SK-N-SH treated with all-trans-retinoic acid at 6 μM for 48 hours (cell line): ENCODE measurements around the gene MYLK.

ENCODE experiments used
- ESRRG ChIP-seq: fragments of 250-450 bp; sonication (Bioruptor Pico); IDR thresholded peaks from 2 replicates; pipeline ENCODE4 v1.6.1; 2021; ENCODE audit warnings: mild to moderate bottlenecking
- ZFP3 ChIP-seq: fragments of 250-450 bp; sonication (Bioruptor Pico); IDR thresholded peaks from 2 replicates; pipeline ENCODE4 v1.5.0; 2020; ENCODE audit warnings: mild to moderate bottlenecking, moderate library complexity

DNA sequence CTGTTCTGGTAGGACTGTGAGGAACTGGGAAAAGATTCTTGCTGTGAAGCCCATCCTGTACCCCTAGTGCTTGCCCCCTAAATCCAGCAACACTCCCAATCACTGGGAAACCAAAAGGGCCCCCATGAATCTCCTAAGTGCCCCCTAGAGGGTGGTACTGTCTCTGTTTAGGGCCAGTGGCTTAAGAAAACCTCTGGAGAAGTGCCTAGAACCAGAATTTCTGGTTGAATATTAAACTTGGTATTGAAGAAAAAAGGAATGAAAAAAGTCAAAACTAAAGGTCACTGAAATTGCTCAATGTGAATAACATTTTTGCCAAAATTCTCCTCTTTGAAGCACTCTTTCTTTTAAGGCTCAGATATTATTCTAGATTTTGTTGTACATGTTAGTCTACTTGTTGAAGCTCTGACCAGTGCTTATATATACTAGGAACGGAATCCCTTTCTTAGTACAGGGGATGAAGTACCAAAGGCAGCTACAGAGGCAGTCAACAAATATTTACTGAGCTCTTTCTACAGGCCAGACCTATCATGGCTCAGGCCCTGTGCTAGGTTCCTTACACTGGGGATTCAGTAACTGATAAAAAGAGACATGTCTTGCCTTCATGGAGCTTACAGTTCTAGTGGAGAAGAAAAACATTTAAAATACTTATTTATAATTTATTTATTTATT lies 138.8 kb downstream of the MYLK start:
- no peak for TF ChIP-seq ESRRG (CRISPR knock-in tag)
- TF ChIP-seq ZFP3 = no peak
